Erythroblast (primary cell): ENCODE measurements around the gene PTPRB.

Experiments
- DNase-seq, 2 experiments: peaks; one replicate each; lab custom pipeline; 2025; lab: John Stamatoyannopoulos, UW
- GATA1 ChIP-seq: IDR thresholded peaks from 2 replicates; pipeline ENCODE4 v1.6.1; 2011; ENCODE audit warnings: low read depth, mild to moderate bottlenecking, control low read depth, low read length, moderate library complexity
- POLR2A ChIP-seq: IDR thresholded peaks from 2 replicates; pipeline ENCODE4 v1.6.1; 2011; ENCODE audit warnings: mild to moderate bottlenecking, low read length

PTPRB gene

GRCh38 chr12:70560671-70561070 lies 76.6 kb downstream of the PTPRB start:
- TF ChIP-seq POLR2A (no peak), GATA1 (no peak)
- no peak for DNase-seq

- TF ChIP-seq POLR2A (no peak), GATA1 (no peak)
- DNase-seq = no peak
Measured at GRCh38 chr12:70559390-70559789, 77.8 kb downstream of the PTPRB start.

DNA sequence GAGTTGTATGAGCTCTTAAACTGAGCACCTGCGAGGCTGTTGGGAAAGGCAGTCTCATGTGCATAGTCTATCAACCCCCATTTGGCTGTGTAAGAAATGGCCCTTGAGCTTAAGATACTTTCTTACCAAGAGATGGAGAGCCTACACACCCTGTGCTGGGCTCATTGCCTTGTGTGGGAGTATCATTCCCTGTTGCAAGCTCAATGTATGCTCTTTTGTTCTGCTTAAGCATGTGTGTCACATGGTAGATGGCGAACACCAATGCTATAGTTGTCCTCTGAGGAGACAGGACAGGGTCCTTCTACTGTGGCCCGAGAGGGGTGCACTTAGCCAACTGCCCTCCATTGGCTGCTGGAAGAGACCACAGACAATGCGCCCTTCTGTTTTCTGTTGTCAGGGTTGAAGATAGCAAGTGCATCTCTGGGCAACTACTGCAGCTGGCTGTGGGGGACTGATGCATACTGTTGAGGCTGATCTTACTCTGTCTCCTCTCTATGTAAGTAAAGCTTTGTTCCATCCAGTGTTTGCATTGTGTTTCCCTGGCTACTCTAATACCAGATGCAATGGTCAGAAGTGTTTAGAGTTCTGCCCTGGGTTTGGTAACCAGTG lies 79.5 kb downstream of the PTPRB start:
- no peak for DNase-seq
- TF ChIP-seq POLR2A (no peak), GATA1 (no peak)

DNA sequence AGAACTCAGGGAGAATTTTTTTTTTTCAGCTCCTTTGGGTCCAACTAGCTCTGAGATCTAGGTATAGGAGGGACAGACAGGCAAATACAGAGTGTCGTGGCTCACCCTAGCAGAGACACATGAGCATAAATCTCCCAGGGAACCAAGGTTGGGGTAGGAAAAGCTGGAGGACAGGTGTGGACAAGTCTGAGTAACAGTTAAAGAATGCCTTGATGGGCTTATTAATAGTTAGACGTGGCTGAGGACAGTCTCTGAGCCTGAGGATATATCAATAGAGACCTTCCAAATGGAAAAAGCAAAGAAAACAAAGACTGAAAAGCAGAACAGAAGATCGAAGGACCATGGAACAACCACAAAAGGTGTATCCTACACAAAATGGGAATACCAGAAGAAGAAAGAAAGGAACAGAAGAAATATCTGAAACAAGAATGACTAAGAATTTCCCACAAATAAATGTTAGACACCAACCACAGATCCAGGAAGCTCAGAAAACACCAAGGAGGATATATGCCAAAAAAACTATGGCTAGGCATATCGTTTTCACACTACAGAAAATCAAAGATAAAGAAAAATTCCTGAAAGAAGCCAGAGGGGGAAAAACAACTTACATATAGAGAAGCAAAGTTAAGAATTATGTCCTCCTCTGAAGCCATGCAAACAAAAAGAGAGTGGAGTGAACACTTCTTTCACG lies 80.9 kb downstream of the PTPRB start:
- no peak for DNase-seq
- TF ChIP-seq GATA1 = no peak
- no peak for TF ChIP-seq POLR2A

- DNase-seq = no peak
Measured at GRCh38 chr12:70555081-70555480, 82.1 kb downstream of the PTPRB start.

GRCh38 chr12:70553391-70553859 lies 83.8 kb downstream of the PTPRB start:
- no peak for DNase-seq
- TF ChIP-seq GATA1 (no peak), POLR2A (no peak)

More at GRCh38 chr12:70555081-70555480, 82.1 kb downstream of the PTPRB start:
- no peak for TF ChIP-seq POLR2A
- TF ChIP-seq GATA1 = no peak

GRCh38 chr12:70551731-70552130 lies 85.5 kb downstream of the PTPRB start:
- no peak for DNase-seq
- TF ChIP-seq GATA1 (no peak), POLR2A (no peak)

GRCh38 chr12:70550180-70550577 lies 87.0 kb downstream of the PTPRB start:
- TF ChIP-seq POLR2A (no peak), GATA1 (no peak)
- no peak for DNase-seq

- no peak for DNase-seq
- TF ChIP-seq POLR2A = no peak
- TF ChIP-seq GATA1 = no peak
Measured at GRCh38 chr12:70549340-70550179, 87.7 kb downstream of the PTPRB start.

DNA sequence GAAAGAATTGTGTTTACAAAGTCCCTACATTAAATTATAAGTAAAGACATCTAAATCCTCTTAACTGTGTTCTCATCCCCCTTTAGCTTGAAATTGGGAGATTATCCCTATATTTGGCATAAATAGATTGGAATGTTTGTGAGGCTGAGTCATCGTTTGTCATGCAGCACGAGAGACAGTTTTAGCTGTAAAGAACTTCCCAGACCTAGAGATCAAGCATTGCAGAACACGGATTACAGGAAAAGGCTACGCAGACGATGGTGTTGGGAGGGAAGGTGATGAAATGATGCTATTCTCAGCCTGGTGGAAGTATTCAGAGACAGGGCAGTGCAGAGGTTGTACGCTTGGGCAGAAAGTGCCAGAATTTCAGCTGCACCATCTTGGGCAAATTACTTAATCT lies 93.8 kb downstream of the PTPRB start:
- no peak for TF ChIP-seq POLR2A
- no peak for TF ChIP-seq GATA1
- no peak for DNase-seq

- no peak for TF ChIP-seq POLR2A
- no peak for TF ChIP-seq GATA1
- no peak for DNase-seq
Measured at GRCh38 chr12:70540996-70541395, 96.2 kb downstream of the PTPRB start.

- DNase-seq = no peak
- no peak for TF ChIP-seq POLR2A
- TF ChIP-seq GATA1 = no peak
Measured at GRCh38 chr12:70536650-70537049, 100.6 kb downstream of the PTPRB start.

DNA sequence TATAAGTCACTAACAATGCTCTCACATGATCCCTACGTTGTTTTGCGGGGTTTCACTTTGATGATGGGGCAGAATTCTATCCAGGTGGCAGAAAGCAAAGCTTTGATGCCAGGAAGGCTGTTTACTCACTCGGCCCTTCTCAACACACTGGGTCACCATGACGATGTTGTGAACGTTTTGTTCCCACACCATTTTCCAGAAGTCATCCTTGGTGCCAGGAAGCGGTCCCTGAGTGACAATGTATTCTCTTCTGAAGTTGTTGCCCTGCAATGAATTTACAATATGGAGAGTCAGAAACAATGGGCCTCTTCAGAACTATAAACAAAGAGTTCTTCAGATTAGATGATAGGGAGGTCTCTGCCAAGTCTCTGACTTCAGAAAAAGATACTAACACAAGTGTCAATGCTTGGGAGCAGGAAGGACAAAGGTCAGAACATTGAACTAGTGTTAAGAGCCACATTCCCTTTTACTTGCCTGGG lies 101.3 kb downstream of the PTPRB start:
- TF ChIP-seq GATA1 (no peak), POLR2A (no peak)
- no peak for DNase-seq

DNA sequence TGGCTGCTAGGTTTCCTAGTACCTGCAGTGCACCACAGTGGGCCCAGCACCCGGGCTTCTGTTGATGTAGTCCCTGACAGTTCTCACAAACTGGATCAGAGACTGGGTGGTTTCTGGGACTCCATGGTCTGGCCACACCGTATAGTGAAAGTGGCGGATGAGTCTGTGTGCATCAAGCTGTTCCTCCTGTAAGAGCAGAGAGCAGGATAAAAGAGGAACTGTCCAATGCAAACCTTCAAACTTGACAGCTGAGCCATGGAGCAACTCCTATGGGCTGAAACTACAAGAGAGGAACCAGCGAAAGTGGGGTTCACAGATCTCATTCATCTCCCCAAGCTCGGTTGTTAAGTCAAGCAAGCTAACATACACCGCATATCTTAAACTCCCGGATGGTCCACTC lies 102.8 kb downstream of the PTPRB start:
- TF ChIP-seq GATA1 (no peak), POLR2A (no peak)
- no peak for DNase-seq

GRCh38 chr12:70529647-70530046 lies 107.6 kb downstream of the PTPRB start:
- TF ChIP-seq GATA1 = no peak
- no peak for TF ChIP-seq POLR2A
- DNase-seq = no peak
